NT2/D1 (cell line): ENCODE results near the gene GAPDHS.

Source experiments
- YY1 ChIP-seq: IDR thresholded peaks from 2 replicates; pipeline ENCODE4 v1.6.1; 2011; ENCODE audit not compliant: insufficient read length, insufficient read depth
- ZNF274 ChIP-seq: IDR thresholded peaks from 2 replicates; pipeline ENCODE4 v1.6.1; 2011; ENCODE audit warnings: mild to moderate bottlenecking, low read depth, low read length

DNA sequence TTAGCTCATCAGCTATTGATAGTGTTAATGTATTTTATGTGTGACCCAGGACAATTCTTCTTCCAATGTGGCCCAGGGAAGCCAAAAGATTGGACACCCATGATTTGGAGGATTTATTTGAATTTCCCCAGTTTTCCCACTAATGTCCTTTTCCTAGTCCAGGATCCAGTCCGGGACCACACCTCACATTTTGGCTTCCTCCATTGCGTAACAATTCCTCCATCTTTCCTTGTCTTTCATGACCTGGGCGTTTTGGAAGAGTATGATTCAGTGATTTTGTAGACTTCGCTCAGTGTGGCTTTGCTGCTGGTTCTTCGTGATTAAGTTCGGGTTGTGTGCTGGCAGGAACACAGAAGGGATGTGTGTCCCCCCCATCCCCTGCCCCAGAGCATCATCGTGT, 33.5 kb downstream of the GAPDHS start:
- TF ChIP-seq YY1, result no peak
- TF ChIP-seq ZNF274, result no peak
